ENCODE results near the gene MLF1. TPM values are rescaled to one million over a fixed set of nuclear protein-coding genes. Genes with fewer than 3 reads are reported as not detected.
A peak's percentile ranks its signal among the peaks of the same experiment; 100 is the strongest.
"Not testable (repeated sequence)": the region's sequence is repeated elsewhere in the genome, so short reads cannot be mapped to it uniquely, and the experiment has no call there.

Gene MLF1, protein sequence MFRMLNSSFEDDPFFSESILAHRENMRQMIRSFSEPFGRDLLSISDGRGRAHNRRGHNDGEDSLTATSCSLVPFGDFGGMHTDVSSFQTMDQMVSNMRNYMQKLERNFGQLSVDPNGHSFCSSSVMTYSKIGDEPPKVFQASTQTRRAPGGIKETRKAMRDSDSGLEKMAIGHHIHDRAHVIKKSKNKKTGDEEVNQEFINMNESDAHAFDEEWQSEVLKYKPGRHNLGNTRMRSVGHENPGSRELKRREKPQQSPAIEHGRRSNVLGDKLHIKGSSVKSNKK
- under 1 TPM; 0.80 to 0.89 TPM for total RNA-seq

DNA sequence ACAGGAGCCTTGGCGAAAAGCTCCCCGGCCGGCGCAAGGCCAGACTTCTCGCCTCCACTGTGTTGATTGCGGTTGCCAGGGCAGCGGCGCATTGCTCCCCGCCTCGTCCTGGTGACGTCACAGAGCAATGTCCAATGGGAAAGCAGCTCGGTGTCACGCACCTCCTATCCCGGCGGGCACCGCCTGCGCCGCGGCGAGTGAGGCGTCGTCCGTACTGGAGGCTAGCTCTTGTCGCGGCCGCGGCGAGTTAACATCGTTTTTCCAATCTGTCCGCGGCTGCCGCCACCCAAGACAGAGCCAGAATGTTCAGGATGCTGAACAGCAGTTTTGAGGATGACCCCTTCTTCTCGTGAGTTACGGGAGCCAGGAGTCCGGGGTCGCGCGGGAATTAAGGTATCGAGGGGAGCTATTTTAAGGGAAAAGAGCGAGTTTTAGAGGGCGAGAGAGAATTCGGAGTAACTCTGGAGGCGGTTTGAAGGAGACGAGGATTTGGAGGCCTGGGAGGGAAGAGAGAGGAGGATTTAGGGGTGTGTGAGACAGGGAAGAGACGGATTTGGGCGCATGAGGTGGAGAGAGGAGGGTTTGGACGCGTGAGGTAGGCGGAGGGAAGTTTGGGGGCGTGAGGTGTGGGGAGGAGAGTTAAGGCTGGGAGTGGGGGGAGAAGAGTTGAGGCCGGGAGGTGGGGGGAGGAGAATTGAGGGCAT is at the start of gene MLF1:
TSS of gene MLF1 (plus strand) at position 196 of the 704 bp plus-strand sequence. CDS start at position 303, 107 bp downstream.
- peaks cover 5% of the 10 kb centered on the region for H3K36me3 Mint-ChIP-seq
- H3K9me3 Mint-ChIP-seq, result peaks cover 6% of the 10 kb centered on the region
- DNase-seq, result peak; percentile 86
- H3K4me1 Mint-ChIP-seq, result peaks cover 13% of the 10 kb centered on the region
- peak within 1 kb of the TSS; percentile 81 for H3K27ac Mint-ChIP-seq
- H3K27me3 Mint-ChIP-seq, result peaks cover 55% of the 10 kb centered on the region
- peak within 1 kb of the TSS; percentile 80 for H3K4me3 Mint-ChIP-seq

DNA sequence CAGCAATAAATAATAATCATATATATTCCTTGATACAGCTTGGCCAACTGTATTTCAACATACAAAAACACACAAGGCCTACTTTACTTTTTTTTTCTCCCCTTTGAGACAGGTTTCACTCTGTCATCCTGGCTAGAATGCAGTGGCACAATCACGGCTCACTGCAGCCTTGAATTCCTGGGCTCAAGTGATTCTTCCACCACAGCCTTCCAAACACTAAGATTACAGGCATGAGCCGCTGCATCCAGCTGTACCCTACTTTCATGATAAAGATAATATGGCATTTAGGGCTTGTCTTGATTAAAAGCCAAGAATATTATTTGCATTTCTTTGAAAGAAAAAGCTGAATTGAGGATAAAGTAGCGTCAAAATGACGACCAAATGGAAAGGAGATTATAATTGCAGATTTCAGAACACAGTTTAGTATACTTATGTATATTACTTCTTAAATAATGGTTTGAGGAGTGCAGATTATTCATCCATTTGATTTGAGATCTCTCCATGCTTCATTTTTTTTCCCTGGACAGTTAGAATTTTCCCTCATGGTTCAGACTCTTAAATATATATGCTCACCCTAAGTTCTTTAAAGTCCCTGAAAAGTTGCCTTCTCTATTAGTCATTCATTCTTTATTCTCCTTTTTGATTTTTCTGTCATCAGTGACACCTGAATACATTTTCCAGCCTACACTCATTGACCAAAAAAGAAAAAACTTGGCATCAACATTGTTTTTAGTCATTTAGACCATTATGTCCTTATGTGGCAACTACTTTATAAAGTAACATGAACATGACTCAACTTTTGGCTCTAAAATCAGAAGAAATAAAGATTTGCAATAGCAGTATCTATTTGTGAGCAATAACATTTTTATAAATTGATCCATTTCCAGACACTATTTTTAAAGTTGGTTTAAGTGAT is 48.5 kb upstream of the MLF1 start:
- peaks cover 5% of the 10 kb centered on the region for H3K36me3 Mint-ChIP-seq
- no peak for DNase-seq
- H3K27ac Mint-ChIP-seq, result no peak overlapping the region
- no peaks in the 10 kb centered on the region for H3K9me3 Mint-ChIP-seq
- no peaks in the 10 kb centered on the region for H3K4me1 Mint-ChIP-seq
- H3K27me3 Mint-ChIP-seq, result no peaks in the 10 kb centered on the region
- no peak overlapping the region for H3K4me3 Mint-ChIP-seq

DNA sequence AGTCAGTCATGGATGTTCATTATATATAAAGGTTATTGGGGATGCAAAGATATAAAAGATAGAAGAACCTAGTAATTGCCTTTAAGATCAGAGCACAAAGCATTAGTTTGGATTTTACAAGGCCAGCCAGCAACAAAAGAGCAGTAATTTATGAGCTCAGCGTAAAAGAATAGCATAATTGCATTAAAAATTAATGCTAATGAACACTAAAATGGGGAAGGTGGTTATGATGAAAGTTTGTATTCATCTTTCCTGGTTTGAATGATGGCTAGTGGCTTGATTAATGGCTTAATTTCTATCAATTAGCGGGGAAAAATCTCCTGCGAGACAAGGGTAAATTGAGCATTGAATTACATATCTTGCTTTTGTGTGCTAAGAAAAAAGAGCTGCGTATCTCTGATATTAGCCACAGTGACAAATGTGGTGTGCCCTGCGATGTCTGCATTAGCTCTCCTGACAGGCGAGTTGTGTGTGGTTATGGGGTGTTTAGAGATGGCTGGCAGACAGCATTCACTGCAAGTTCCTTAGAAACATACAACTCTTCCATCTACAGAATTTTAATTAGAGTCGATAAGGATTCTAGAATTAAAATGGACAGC is 42.8 kb upstream of the MLF1 start:
- H3K27ac Mint-ChIP-seq, result no peak overlapping the region
- no peaks in the 10 kb centered on the region for H3K4me1 Mint-ChIP-seq
- no peaks in the 10 kb centered on the region for H3K9me3 Mint-ChIP-seq
- DNase-seq, result no peak
- no peaks in the 10 kb centered on the region for H3K36me3 Mint-ChIP-seq
- no peaks in the 10 kb centered on the region for H3K27me3 Mint-ChIP-seq
- H3K4me3 Mint-ChIP-seq, result no peak overlapping the region

DNA sequence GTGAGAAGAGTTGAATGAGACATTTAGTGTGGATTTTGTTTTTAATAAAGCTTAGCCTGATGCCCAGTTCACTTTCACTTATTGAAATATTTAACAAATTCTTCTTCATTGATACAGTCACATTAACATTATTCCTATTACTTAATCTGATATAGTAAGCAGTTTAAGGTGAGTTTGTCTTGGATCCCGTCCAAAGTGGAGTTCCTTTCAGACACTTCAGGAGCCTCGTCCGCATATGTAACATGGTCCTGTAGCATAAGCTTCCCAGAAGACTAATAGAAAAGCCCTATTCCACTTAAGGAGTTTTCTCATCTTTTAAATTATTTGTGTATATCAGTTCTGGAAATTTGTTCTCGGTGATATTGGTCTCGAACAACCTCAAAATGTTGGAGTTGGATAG is 39.7 kb upstream of the MLF1 start:
- no peak overlapping the region for H3K27ac Mint-ChIP-seq
- DNase-seq, result no peak

DNA sequence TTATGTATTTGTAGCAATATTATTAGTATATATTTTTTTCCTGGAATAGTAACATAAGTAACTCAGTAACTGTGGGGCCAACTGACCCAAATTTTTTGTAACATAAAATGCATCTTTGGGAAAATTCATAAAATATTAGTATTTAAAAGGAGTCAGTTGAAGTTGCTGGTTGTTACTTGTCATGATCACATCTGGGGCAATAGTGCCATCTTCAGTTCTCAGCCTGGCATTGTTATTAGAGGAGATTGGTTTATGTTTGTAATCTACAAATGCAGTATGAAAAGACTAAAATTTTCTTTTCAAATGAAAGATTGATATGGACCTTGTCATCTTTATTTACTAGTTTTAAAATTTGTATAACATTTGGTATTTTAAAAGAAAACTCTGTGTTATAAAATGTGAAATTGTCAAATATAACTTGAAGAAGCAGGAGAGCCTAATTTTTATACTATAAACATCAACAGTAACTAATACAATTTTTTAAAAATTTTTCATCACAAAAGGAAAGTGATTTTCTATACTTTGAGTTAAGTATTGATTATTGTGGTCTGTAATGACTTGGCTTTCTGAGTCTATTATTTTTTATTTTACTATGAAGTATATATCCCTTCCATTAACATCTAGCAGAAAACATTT is 38.8 kb upstream of the MLF1 start:
- H3K4me1 Mint-ChIP-seq, result no peaks in the 10 kb centered on the region
- no peaks in the 10 kb centered on the region for H3K9me3 Mint-ChIP-seq
- H3K27me3 Mint-ChIP-seq, result no peaks in the 10 kb centered on the region
- H3K27ac Mint-ChIP-seq, result no peak overlapping the region
- no peaks in the 10 kb centered on the region for H3K36me3 Mint-ChIP-seq
- H3K4me3 Mint-ChIP-seq, result no peak overlapping the region
- no peak for DNase-seq

More for the DNA sequence above, 39.7 kb upstream of the MLF1 start:
- H3K4me1 Mint-ChIP-seq, result no peaks in the 10 kb centered on the region
- no peaks in the 10 kb centered on the region for H3K27me3 Mint-ChIP-seq
- no peaks in the 10 kb centered on the region for H3K9me3 Mint-ChIP-seq
- H3K36me3 Mint-ChIP-seq, result no peaks in the 10 kb centered on the region
- H3K4me3 Mint-ChIP-seq, result no peak overlapping the region

GRCh38 chr3:158535918-158536317 is 35.1 kb upstream of the MLF1 start:
- Mint-ChIP-seq H3K36me3 (no peaks in the 10 kb centered on the region), H3K4me1 (no peaks in the 10 kb centered on the region), H3K4me3 (no peak overlapping the region), H3K27ac (no peak overlapping the region), H3K9me3 (no peaks in the 10 kb centered on the region), H3K27me3 (no peaks in the 10 kb centered on the region)
- DNase-seq, result no peak

DNA sequence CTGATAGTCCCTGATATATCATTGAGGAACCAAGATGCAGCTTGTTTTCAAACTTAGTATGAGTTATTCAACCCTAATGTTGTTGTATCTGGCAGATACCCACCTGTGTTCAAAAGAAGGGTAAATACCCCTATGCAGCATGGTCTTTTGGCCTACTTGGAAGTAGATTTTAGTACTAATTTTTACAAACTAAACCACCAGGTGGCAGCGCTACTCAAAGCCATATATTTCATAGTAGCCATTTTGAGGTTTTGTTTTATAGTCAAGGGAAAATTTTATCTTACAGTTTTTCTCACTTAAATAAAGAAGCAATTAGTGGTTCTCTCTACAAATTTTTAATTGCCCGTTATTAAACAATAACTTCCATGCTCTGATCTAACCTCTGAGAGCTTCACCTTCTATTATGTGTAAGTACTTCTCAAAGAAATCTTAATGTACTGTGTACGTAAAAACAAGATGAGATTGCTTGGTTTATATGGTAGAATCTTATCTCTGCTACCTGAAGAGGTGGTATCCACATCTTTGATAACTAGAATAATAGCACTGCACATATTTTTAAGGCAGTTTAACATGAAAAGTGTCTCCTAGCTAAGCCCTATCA is 31.5 kb upstream of the MLF1 start:
- Mint-ChIP-seq H3K4me3 (no peak overlapping the region), H3K36me3 (peaks cover 8% of the 10 kb centered on the region), H3K4me1 (no peaks in the 10 kb centered on the region), H3K27me3 (no peaks in the 10 kb centered on the region), H3K27ac (no peak overlapping the region), H3K9me3 (no peaks in the 10 kb centered on the region)
- DNase-seq, result peak; percentile 6

- peaks cover 8% of the 10 kb centered on the region for H3K36me3 Mint-ChIP-seq
- no peaks in the 10 kb centered on the region for H3K27me3 Mint-ChIP-seq
- DNase-seq, result no peak
- no peak overlapping the region for H3K4me3 Mint-ChIP-seq
- no peaks in the 10 kb centered on the region for H3K4me1 Mint-ChIP-seq
- H3K27ac Mint-ChIP-seq, result no peak overlapping the region
- no peaks in the 10 kb centered on the region for H3K9me3 Mint-ChIP-seq
Measured at GRCh38 chr3:158540066-158540465, 30.9 kb upstream of the MLF1 start.

GRCh38 chr3:158548691-158549090 is 22.3 kb upstream of the MLF1 start:
- no peaks in the 10 kb centered on the region for H3K9me3 Mint-ChIP-seq
- no peaks in the 10 kb centered on the region for H3K4me1 Mint-ChIP-seq
- H3K36me3 Mint-ChIP-seq, result peaks cover 23% of the 10 kb centered on the region
- DNase-seq, result no peak
- H3K4me3 Mint-ChIP-seq, result no peak overlapping the region
- H3K27me3 Mint-ChIP-seq, result no peaks in the 10 kb centered on the region
- no peak overlapping the region for H3K27ac Mint-ChIP-seq

GRCh38 chr3:158549938-158550337 is 21.1 kb upstream of the MLF1 start:
- H3K4me1 Mint-ChIP-seq, H3K4me3 Mint-ChIP-seq, DNase-seq, H3K9me3 Mint-ChIP-seq, H3K27ac Mint-ChIP-seq, H3K27me3 Mint-ChIP-seq: not testable (repeated sequence)
- peaks cover 20% of the 10 kb centered on the region for H3K36me3 Mint-ChIP-seq

- Mint-ChIP-seq H3K27me3 (peaks cover 9% of the 10 kb centered on the region), H3K36me3 (peaks cover 16% of the 10 kb centered on the region), H3K4me1 (no peaks in the 10 kb centered on the region), H3K27ac (no peak overlapping the region), H3K4me3 (no peak overlapping the region), H3K9me3 (no peaks in the 10 kb centered on the region)
- no peak for DNase-seq
Measured at GRCh38 chr3:158552124-158552523, 18.9 kb upstream of the MLF1 start.

- H3K9me3 Mint-ChIP-seq, result no peaks in the 10 kb centered on the region
- H3K27me3 Mint-ChIP-seq, result peaks cover 24% of the 10 kb centered on the region
- H3K4me1 Mint-ChIP-seq, result no peaks in the 10 kb centered on the region
- DNase-seq, result no peak
- no peaks in the 10 kb centered on the region for H3K36me3 Mint-ChIP-seq
- no peak overlapping the region for H3K4me3 Mint-ChIP-seq
- H3K27ac Mint-ChIP-seq, result no peak overlapping the region
Measured at GRCh38 chr3:158559504-158559903, 11.5 kb upstream of the MLF1 start.

- no peak overlapping the region for H3K4me3 Mint-ChIP-seq
- H3K27ac Mint-ChIP-seq, result no peak overlapping the region
- no peak for DNase-seq
- no peaks in the 10 kb centered on the region for H3K36me3 Mint-ChIP-seq
- H3K27me3 Mint-ChIP-seq, result peaks cover 33% of the 10 kb centered on the region
- peaks cover 4% of the 10 kb centered on the region for H3K9me3 Mint-ChIP-seq
- no peaks in the 10 kb centered on the region for H3K4me1 Mint-ChIP-seq
Measured at GRCh38 chr3:158560979-158561378, 10.0 kb upstream of the MLF1 start.

GRCh38 chr3:158562674-158563073 is 8.3 kb upstream of the MLF1 start:
- no peak overlapping the region for H3K4me3 Mint-ChIP-seq
- DNase-seq, result no peak
- no peak overlapping the region for H3K27ac Mint-ChIP-seq
- no peaks in the 10 kb centered on the region for H3K36me3 Mint-ChIP-seq
- H3K9me3 Mint-ChIP-seq, result peaks cover 4% of the 10 kb centered on the region
- H3K4me1 Mint-ChIP-seq, result no peaks in the 10 kb centered on the region
- H3K27me3 Mint-ChIP-seq, result peaks cover 26% of the 10 kb centered on the region

All from activated naive CD8-positive, alpha-beta T cell treated with anti-CD3 and anti-CD28 coated beads for 36 hours (primary cell).